ENCODE measurements around the gene MRPS5. TPM values are rescaled to one million over a fixed set of nuclear protein-coding genes. Genes with fewer than 3 reads are reported as not detected.
"Not testable (repeated sequence)": the region's sequence is repeated elsewhere in the genome, so short reads cannot be mapped to it uniquely, and the experiment has no call there.

MRPS5 gene
- total and polyA plus RNA-seq, 4 experiments from 2014 or later = 43.4 to 70.6 (median 58.5) TPM

DNA sequence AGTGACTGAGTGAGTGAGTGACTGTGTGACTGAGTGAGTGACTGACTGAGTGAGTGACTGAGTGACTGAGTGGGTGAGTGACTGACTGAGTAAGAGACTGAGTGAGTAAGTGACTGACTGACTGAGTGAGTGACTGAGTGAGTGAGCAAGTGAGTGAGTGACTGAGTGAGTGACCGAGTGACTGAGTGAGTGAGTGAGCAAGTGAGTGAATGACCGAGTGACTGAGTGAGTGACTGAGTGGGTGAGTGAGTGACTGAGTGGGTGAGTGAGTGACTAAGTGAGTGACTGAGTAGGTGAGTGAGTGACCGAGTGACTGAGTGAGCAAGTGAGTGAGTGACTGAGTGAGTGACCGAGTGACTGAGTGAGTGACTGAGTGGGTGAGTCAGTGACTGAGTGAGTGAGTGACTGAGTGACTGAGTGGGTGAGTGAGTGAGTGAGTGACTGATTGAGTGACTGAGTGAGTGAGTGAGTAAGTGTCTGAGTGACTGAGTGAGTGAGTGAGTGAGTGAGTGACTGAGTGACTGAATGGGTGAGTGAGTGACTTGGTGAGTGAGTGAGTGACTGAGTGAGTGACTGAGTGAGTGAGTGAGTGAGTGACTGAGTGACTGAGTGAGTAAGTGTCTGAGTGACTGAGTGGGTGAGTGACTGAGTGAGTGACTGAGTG lies 82.8 kb downstream of the MRPS5 start:
- Histone ChIP-seq H3K27ac (ENCODE audit: low read depth, low read length) (no peak overlapping the region), H3K36me3 (ENCODE audit: insufficient read depth, low read length) (no peaks in the 10 kb centered on the region), H3K9me3 (ENCODE audit: control insufficient read depth in 1 of 2, low read length in 2 of 2) (no peaks in the 10 kb centered on the region), H3K4me1 (ENCODE audit: insufficient read depth, low read length) (peaks cover 54% of the 10 kb centered on the region), H3K4me3 (ENCODE audit: low read length in 2 of 2) (no peak overlapping the region), H3K27me3 (ENCODE audit: insufficient read depth, low read length) (no peaks in the 10 kb centered on the region)
- Mint-ChIP-seq H3K4me3 (peak overlapping the region in 2 of 8 donors; percentile 20 to 59), H3K27ac (peak overlapping the region in 6 of 7 donors; percentile 85 to 97 (median 91)), H3K36me3 (peaks cover 23 to 29% of the 10 kb centered on the region in 2 donors), H3K27me3 (no peaks in the 10 kb centered on the region), H3K4me1 (peaks cover 58 to 94% (median 72%) of the 10 kb centered on the region in 4 donors), H3K9me3 (peaks cover 0 to 2% (median 0%) of the 10 kb centered on the region in 8 donors)
- POLR2A ChIA-PET (ENCODE audit: partially characterized antibody) = no interaction called here
- intact Hi-C loops (cut with micrococcal nuclease) = no loop called here
- CTCF ChIA-PET (ENCODE audit: partially characterized antibody) = no interaction called here
- no peak for DNase-seq

DNA sequence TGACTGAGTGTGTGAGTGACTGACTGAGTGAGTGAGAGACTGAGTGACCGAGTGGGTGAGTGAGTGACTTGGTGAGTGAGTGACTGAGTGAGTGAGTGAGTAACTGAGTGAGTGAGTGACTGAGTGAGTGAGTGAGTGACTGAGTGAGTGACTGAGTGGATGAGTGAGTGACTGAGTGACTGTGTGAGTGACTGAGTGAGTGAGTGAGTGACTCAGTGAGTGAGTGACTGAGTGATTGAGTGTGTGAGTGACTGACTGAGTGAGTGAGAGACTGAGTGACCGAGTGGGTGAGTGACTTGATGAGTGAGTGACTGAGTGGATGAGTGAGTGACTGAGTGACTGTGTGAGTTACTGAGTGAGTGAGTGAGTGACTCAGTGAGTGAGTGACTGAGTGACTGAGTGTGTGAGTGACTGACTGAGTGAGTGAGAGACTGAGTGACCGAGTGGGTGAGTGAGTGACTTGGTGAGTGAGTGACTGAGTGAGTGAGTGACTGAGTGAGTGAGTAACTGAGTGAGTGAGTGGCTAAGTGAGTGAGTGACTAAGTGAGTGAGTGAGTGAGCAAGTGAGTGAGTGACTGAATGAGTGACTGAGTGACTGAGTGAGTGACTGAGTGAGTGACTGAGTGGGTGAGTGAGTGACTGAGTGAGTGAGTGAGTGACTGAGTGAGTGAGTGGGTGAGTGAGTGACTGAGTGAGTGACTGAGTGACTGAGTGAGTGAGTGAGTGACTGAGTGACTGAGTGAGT lies 83.6 kb downstream of the MRPS5 start:
- H3K9me3 Mint-ChIP-seq; DNase-seq; H3K27me3 Mint-ChIP-seq; POLR2A ChIA-PET (ENCODE audit: partially characterized antibody); H3K9me3 ChIP-seq (ENCODE audit: control insufficient read depth in 1 of 2, low read length in 2 of 2); H3K4me3 ChIP-seq (ENCODE audit: low read length in 2 of 2); CTCF ChIA-PET (ENCODE audit: partially characterized antibody); H3K27me3 ChIP-seq (ENCODE audit: insufficient read depth, low read length); intact Hi-C loops (cut with micrococcal nuclease); H3K36me3 ChIP-seq (ENCODE audit: insufficient read depth, low read length): not testable (repeated sequence)
- Mint-ChIP-seq H3K36me3 (peaks cover 23 to 24% of the 10 kb centered on the region in 2 donors), H3K4me1 (peaks cover 55 to 92% (median 74%) of the 10 kb centered on the region in 4 donors), H3K27ac (peak overlapping the region; percentile 85 to 97 (median 92)), H3K4me3 (peak overlapping the region in 3 of 8 donors; percentile 42 to 53 (median 50))
- Histone ChIP-seq H3K4me1 (ENCODE audit: insufficient read depth, low read length) (peaks cover 59% of the 10 kb centered on the region), H3K27ac (ENCODE audit: low read depth, low read length) (peak overlapping the region; percentile 31)

DNA sequence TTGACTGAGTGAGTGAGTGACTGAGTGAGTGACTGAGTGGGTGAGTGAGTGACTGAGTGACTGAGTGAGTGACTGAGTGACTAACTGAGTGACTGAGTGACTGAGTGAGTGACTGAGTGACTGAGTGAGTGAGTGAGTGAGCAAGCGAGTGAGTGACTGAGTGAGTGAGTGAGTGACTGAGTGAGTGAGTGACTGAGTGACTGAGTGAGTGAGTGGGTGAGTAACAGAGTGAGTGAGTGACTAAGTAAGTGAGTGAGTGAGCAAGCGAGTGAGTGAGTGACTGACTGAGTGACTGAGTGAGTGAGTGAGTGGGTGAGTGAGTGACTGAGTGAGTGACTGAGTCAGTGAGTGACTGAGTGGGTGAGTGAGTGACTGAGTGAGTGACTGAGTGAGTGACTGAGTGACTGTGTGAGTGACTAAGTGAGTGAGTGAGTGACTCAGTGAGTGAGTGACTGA lies 84.2 kb downstream of the MRPS5 start:
- Mint-ChIP-seq H3K9me3 (peaks cover 0 to 2% (median 0%) of the 10 kb centered on the region in 8 donors), H3K4me3 (peak overlapping the region in 5 of 8 donors; percentile 6 to 53 (median 42)), H3K27ac (peak overlapping the region; percentile 85 to 97 (median 92)), H3K36me3 (peaks cover 23% of the 10 kb centered on the region in 2 donors), H3K4me1 (peaks cover 50 to 89% (median 76%) of the 10 kb centered on the region in 4 donors), H3K27me3 (no peaks in the 10 kb centered on the region)
- intact Hi-C loops (cut with micrococcal nuclease) = no loop called here
- Histone ChIP-seq H3K4me3 (ENCODE audit: low read length in 2 of 2) (no peak overlapping the region), H3K4me1 (ENCODE audit: insufficient read depth, low read length) (peaks cover 55% of the 10 kb centered on the region), H3K27ac (ENCODE audit: low read depth, low read length) (peak overlapping the region; percentile 31), H3K27me3 (ENCODE audit: insufficient read depth, low read length) (no peaks in the 10 kb centered on the region), H3K36me3 (ENCODE audit: insufficient read depth, low read length) (no peaks in the 10 kb centered on the region), H3K9me3 (ENCODE audit: control insufficient read depth in 1 of 2, low read length in 2 of 2) (no peaks in the 10 kb centered on the region)
- CTCF ChIA-PET (ENCODE audit: partially characterized antibody) = no interaction called here
- no peak for DNase-seq
- POLR2A ChIA-PET (ENCODE audit: partially characterized antibody) = no interaction called here

DNA sequence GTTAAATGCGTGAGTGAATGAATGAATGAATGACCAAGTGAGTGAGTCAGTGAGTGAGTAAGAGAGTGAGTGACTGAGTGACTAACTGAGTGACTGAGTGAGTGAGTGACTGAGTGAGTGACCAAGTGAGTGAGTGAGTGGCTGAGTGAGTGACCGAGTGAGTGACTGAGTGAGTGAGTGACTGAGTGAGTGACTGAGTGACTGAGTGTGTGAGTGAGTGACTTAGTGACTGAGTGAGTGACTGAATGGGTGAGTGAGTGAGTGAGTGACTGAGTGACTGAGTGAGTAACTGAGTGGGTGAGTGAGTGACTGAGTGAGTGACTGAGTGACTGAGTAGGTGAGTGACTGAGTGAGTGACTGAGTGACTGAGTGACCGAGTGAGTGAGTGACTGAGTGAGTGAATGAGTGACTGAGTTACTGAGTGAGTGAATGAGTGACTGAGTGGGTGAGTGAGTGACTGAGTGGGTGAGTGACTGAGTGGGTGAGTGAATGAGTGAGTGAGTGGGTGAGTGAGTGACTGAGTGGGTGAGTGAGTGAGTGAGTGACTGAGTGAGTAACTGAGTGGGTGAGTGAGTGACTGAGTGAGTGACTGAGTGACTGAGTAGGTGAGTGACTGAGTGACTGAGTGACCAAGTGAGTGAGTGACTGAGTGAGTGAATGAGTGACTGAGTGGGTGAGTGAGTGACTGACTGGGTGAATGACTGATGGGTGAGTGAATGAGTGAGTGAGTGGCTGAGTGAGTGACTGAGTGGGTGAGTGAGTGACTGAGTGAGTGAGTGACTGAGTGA lies 84.8 kb downstream of the MRPS5 start:
- ChIA-PET POLR2A (ENCODE audit: partially characterized antibody) (no interaction called here), CTCF (ENCODE audit: partially characterized antibody) (no interaction called here)
- H3K4me1 ChIP-seq (ENCODE audit: insufficient read depth, low read length) = peaks cover 55% of the 10 kb centered on the region
- no peaks in the 10 kb centered on the region for H3K27me3 ChIP-seq (ENCODE audit: insufficient read depth, low read length)
- H3K36me3 Mint-ChIP-seq = peaks cover 21 to 23% of the 10 kb centered on the region in 2 donors
- no peak overlapping the region for H3K4me3 ChIP-seq (ENCODE audit: low read length in 2 of 2)
- DNase-seq = no peak
- peaks cover 46 to 88% (median 74%) of the 10 kb centered on the region in 4 donors for H3K4me1 Mint-ChIP-seq
- no peaks in the 10 kb centered on the region for H3K36me3 ChIP-seq (ENCODE audit: insufficient read depth, low read length)
- peaks cover 0 to 2% (median 0%) of the 10 kb centered on the region in 8 donors for H3K9me3 Mint-ChIP-seq
- peak overlapping the region in 7 of 8 donors; percentile 14 to 53 (median 42) for H3K4me3 Mint-ChIP-seq
- peak overlapping the region; percentile 85 to 97 (median 92) for H3K27ac Mint-ChIP-seq
- H3K9me3 ChIP-seq (ENCODE audit: control insufficient read depth in 1 of 2, low read length in 2 of 2) = no peaks in the 10 kb centered on the region
- intact Hi-C loops (cut with micrococcal nuclease) = no loop called here
- H3K27ac ChIP-seq (ENCODE audit: low read depth, low read length) = peak overlapping the region; percentile 31
- H3K27me3 Mint-ChIP-seq = no peaks in the 10 kb centered on the region

Other genes starting within 250 kb of the MRPS5 start
- gene MAL, start 96.1 kb downstream of the MRPS5 start, total RNA-seq = 100 to 1,000 TPM; 108 to 113 TPM
- 100 to 1,000 TPM; 271 to 274 TPM for gene MAL, start 96.1 kb downstream of the MRPS5 start, polyA plus RNA-seq
- gene ZNF514, start 38.0 kb upstream of the MRPS5 start, total RNA-seq = 10 to 100 TPM; 35.2 to 37.1 TPM
- gene ZNF514, start 38.0 kb upstream of the MRPS5 start, polyA plus RNA-seq = 10 to 100 TPM in 1 of 2 donors, 1 to 10 TPM in 1; 7.3 to 11.2 TPM
- 10 to 100 TPM in 1 of 2 experiments, 1 to 10 TPM in 1; 8.3 to 10.1 TPM for gene ZNF2, start 44.0 kb upstream of the MRPS5 start, total RNA-seq
- gene ZNF2, start 44.0 kb upstream of the MRPS5 start, polyA plus RNA-seq = 1 to 10 TPM; 2.1 to 4.3 TPM
- gene ZNF892, start 85.7 kb upstream of the MRPS5 start, total RNA-seq = 1 to 10 TPM; 4.7 to 5.9 TPM
- under 1 TPM in 1 of 2 donors, not detected in 1; 0.61 TPM for gene ZNF892, start 85.7 kb upstream of the MRPS5 start, polyA plus RNA-seq
- 1 to 10 TPM in 1 of 2 experiments, under 1 TPM in 1; 0.87 to 1.1 TPM for gene PROM2, start 152.6 kb upstream of the MRPS5 start, total RNA-seq
- not detected for gene PROM2, start 152.6 kb upstream of the MRPS5 start, polyA plus RNA-seq
- not detected for gene KCNIP3, start 175.5 kb upstream of the MRPS5 start, total RNA-seq
- not detected for gene KCNIP3, start 175.5 kb upstream of the MRPS5 start, polyA plus RNA-seq